ENCODE results near the gene GLCCI1. TPM values are rescaled to one million over a fixed set of nuclear protein-coding genes. Genes with fewer than 3 reads are reported as not detected.

GLCCI1 gene
- total and polyA plus RNA-seq, 2 donors (not counting 3 experiments of a cell fraction or from before 2014, with no cell fraction given): 2.3 to 5.6 TPM

DNA sequence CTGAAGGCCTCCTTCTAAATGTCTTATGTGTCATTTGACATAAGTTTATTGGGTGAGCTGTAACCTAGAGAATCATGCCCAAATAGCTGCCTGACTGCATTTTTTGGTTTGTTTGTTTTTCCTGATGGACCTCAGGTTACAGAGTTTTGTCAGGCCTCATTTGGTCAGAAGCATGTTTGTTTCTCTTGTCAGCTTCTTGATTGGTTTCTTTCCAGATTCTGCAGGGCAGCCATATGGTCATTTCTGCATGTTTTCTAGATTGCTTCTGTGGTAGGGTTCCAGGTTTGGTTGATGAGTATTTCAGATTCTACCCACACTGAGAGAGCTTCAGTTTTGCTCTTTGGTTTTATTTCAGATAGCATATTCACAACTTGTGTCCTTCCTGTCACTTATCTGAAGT is 28.0 kb downstream of the GLCCI1 start:
- BruUV-seq (replicated peaks): no TSS peak
- Histone ChIP-seq H3K79me2 (ENCODE audit: control insufficient read depth, insufficient read depth, low read length) (no peaks in the 10 kb centered on the region), H3K9me1 (replicated peaks; ENCODE audit: control insufficient read depth, extremely low read depth, insufficient read depth, low read length) (no peaks in the 10 kb centered on the region), H2AFZ (ENCODE audit: low read depth, low read length) (no peak overlapping the region), H4K20me1 (replicated peaks; ENCODE audit: control insufficient read depth, extremely low read depth, insufficient read depth, low read length) (no peaks in the 10 kb centered on the region), H3K9ac (replicated peaks; ENCODE audit: extremely low read depth, insufficient read depth, low read length) (no peak overlapping the region), H3K27ac (ENCODE audit: insufficient read depth, low read depth, low read length) (no peak overlapping the region), H3K4me2 (ENCODE audit: insufficient read depth, low read length) (no peak overlapping the region), H3K4me3 (replicated peaks in 1 of 3; ENCODE audit: insufficient read depth in 1 of 3, low read depth in 1 of 3, low read length in 3 of 3) (no peak overlapping the region), H3K27me3 (ENCODE audit: control insufficient read depth in 2 of 2, insufficient read depth in 2 of 2, low read length in 2 of 2) (no peaks in the 10 kb centered on the region), H3K9me3 (replicated peaks; ENCODE audit: control insufficient read depth, insufficient read depth, low read length) (no peaks in the 10 kb centered on the region), H3K4me1 (ENCODE audit: control insufficient read depth, extremely low read depth, insufficient read depth, low read length) (no peaks in the 10 kb centered on the region), H3K36me3 (ENCODE audit: control insufficient read depth in 2 of 2, extremely low read depth in 1 of 2, insufficient read depth in 2 of 2, low read length in 2 of 2) (no peaks in the 10 kb centered on the region)
- ChIA-PET POLR2A (no interaction called here), CTCF (interaction anchor here (1.2 to 2.0 kb wide), 2 partner anchors 9 to 19 kb away, joined by 3 to 6 read pairs; no protein-coding TSS in a partner anchor)
- no peak for TF ChIP-seq JUN (IDR thresholded peaks at IDR 0.05; ENCODE audit: borderline replicate concordance, insufficient read depth, insufficient read length, low read depth)
- TF ChIP-seq, protein P1, sequence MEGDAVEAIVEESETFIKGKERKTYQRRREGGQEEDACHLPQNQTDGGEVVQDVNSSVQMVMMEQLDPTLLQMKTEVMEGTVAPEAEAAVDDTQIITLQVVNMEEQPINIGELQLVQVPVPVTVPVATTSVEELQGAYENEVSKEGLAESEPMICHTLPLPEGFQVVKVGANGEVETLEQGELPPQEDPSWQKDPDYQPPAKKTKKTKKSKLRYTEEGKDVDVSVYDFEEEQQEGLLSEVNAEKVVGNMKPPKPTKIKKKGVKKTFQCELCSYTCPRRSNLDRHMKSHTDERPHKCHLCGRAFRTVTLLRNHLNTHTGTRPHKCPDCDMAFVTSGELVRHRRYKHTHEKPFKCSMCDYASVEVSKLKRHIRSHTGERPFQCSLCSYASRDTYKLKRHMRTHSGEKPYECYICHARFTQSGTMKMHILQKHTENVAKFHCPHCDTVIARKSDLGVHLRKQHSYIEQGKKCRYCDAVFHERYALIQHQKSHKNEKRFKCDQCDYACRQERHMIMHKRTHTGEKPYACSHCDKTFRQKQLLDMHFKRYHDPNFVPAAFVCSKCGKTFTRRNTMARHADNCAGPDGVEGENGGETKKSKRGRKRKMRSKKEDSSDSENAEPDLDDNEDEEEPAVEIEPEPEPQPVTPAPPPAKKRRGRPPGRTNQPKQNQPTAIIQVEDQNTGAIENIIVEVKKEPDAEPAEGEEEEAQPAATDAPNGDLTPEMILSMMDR (IDR thresholded peaks at IDR 0.05; ENCODE audit: extremely low read depth in 1 of 2, insufficient read depth in 1 of 2, low read depth in 1 of 2, low read length in 2 of 2): no peak
- TF ChIP-seq GATA2 (IDR thresholded peaks at IDR 0.05; ENCODE audit: insufficient read depth, insufficient read length, low read depth, low read length): no peak
- TF ChIP-seq FOS (IDR thresholded peaks at IDR 0.05; ENCODE audit: borderline replicate concordance, insufficient read depth, low read length): no peak
- no peak for TF ChIP-seq POLR2AphosphoS5 (IDR thresholded peaks at IDR 0.05; ENCODE audit: insufficient read depth, low read depth, low read length)
- dilution Hi-C loops (cut with MboI; ENCODE audit: extremely low pct_ligation_motif_present, low sequenced_read_pairs): no loop called here
- FAIRE-seq (no peak), DNase-seq (ENCODE audit: low read depth, low spot score) (no peak)
- intact Hi-C loops (cut with micrococcal nuclease): no loop called here
